Measurements from ENCODE around the gene PRICKLE3.
"Not testable (repeated sequence)": the region's sequence is repeated elsewhere in the genome, so short reads cannot be mapped to it uniquely, and the experiment has no call there.

PRICKLE3 gene

GRCh38 chrX:49165901-49166881 is 20.0 kb downstream of the PRICKLE3 start:
- H3K27ac ChIP-seq: peak overlapping the region; percentile 63 to 95 (median 89)

DNA sequence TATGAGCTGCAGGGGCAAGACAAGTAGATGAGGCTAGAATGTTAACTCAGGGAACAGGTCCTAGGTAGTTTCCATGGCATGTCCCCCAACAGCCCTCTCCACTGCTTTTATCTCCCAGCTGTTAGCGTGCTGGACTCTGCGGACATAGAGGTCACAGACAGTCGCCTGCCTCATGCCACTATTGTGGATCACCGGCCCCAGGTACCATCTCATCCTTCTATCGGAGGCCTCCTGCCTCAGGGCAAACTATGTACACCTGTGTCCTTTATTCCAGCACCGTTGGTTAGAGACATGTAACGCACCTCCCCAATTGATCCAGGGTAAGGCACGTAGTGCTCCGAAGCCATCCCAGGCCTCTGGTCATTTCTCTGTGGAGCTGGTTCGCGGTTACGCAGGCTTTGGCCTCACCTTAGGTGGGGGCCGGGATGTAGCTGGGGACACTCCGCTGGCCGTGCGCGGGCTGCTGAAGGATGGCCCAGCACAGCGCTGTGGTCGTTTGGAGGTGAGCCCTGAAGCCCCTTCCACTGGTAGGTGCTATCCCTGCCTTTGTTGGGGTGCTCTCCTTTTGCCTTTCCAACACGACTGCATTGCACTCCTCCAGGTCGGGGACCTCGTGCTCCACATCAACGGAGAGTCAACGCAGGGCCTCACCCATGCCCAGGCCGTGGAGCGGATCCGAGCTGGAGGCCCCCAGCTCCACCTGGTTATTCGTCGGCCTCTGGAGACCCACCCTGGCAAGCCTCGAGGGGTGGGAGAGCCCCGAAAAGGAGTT is 21.4 kb downstream of the PRICKLE3 start:
- H3K4me3 ChIP-seq: no peak overlapping the region
- H3K27ac ChIP-seq: peak overlapping the region in 6 of 21 experiments; percentile 83 to 92 (median 90)

More at GRCh38 chrX:49165901-49166881, 20.0 kb downstream of the PRICKLE3 start:
- H3K4me3 ChIP-seq: peak overlapping the region; percentile 24 to 48 (median 37)

- Histone ChIP-seq H3K4me3 (peak overlapping the region; percentile 24 to 42 (median 28)), H3K27ac (peak overlapping the region; percentile 46 to 93 (median 83))
Measured at GRCh38 chrX:49163555-49164419, 22.4 kb downstream of the PRICKLE3 start.

GRCh38 chrX:49162620-49163019 is 23.6 kb downstream of the PRICKLE3 start, which contains the start of gene MAGIX:
Gene MAGIX (plus strand): TSS chrX:49162758. CDS start chrX:49162890, 132 bp downstream.
- H3K4me3 ChIP-seq: peak within 1 kb of the TSS; percentile 24 to 42 (median 28)
- peak within 1 kb of the TSS; percentile 46 to 93 (median 83) for H3K27ac ChIP-seq

GRCh38 chrX:49161632-49162031 is 24.5 kb downstream of the PRICKLE3 start:
- Histone ChIP-seq H3K27ac (no peak overlapping the region), H3K4me3 (no peak overlapping the region)

DNA sequence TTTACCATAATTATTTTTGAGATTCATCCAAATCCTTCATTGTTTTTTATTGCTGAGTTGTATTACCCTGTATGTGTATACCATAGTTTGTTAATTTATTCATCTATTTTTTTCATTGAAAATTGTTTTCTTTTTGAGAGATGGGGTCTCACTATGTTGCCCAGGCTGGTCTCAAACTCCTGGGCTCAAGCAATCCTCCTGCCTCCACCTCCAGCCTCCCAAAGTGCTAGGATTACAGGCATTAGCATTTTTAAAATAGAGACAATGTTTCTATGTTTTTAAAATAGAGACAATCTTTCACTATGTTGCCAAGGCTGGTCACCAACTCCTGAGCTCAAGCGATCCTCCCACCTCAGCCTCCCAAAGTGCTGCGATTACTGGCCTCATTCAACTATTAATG is 25.3 kb downstream of the PRICKLE3 start:
- Histone ChIP-seq H3K4me3 (no peak overlapping the region), H3K27ac (no peak overlapping the region)

DNA sequence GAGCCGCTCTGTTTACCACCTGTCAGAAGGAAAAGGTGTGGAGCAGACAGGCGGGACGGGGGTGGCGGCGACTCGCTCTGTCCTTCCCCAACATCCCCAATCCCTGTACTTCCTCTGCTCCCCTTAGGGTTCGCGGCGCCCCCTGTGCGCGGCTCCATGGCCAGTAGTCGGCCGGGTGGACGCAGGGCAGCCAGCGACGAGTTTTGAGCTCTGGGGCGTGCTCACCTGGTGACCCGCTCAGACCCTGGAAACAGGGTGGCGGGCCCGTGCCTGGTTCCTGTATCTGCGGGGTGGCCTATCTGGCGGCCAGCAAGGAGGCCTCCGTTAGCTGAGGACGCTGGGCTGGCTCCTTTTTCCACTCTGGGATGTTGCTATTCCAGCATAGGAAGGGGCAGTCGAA is 29.0 kb downstream of the PRICKLE3 start:
- H3K4me3 ChIP-seq: no peak overlapping the region

GRCh38 chrX:49155900-49156837 is 30.0 kb downstream of the PRICKLE3 start:
- Histone ChIP-seq H3K4me3 (peak overlapping the region; percentile 32 to 45 (median 39)), H3K27ac (peak overlapping the region; percentile 58 to 93 (median 89))

More for the DNA sequence above, 29.0 kb downstream of the PRICKLE3 start:
- no peak overlapping the region for H3K27ac ChIP-seq

GRCh38 chrX:49155243-49155899 is 30.8 kb downstream of the PRICKLE3 start:
- peak overlapping the region; percentile 32 to 45 (median 39) for H3K4me3 ChIP-seq

DNA sequence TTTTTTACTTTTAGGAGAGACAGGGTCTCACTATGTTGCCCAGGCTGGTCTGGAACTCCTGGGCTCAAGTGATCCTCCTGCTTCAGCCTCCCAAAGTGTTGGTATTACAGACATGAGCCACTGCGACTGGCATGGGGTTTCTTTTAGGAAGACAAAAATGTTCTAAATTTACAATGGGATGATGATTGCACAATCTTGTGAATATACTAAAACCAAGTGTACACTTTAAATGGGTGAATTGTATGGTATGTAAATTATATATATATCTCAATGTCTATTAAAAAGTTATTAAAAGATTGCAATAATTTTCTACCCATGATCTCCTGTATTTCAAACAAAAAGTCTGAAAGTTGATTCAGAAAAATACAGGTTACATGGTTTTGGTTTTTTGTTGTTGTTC is 32.7 kb downstream of the PRICKLE3 start:
- no peak overlapping the region for H3K4me3 ChIP-seq
- H3K27ac ChIP-seq: no peak overlapping the region

More at GRCh38 chrX:49155243-49155899, 30.8 kb downstream of the PRICKLE3 start:
- peak overlapping the region in 18 of 21 experiments; percentile 81 to 93 (median 89) for H3K27ac ChIP-seq

- H3K4me3 ChIP-seq, H3K27ac ChIP-seq: not testable (repeated sequence)
Measured at GRCh38 chrX:49149291-49149690, 36.9 kb downstream of the PRICKLE3 start.

DNA sequence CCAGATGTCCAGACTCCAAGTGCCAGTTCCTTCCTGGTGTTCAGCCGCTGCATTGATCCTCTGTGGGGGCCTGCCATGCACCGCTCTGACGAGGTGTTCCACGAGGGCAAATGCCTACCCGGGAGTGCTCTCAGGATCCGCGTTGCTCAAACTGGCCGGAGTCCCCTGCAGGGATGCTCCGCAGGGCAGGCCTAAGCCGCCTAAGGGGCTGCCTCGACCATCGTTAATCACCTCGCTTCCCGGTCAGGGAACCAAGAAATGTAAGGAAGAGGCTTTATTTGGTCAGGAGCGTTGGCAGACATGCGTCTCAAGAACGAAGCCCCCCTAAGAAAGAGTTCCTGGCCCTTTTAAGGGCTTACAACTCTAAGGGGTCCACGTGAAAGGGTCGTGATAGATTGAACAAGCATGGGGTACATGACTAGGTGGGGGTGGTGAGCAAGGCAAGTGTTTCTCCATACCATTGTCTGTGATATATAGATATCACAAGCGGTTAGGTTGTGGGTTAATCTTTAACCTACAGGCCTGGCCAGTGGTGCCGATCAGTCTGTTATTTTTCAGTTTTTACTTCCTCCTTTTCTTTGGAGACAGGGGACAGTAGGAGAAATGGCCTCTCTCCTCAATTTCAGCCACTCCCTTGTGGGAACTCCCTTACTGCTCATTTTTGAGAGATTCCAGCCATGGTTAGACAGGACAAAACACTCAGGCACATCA is 37.6 kb downstream of the PRICKLE3 start:
- H3K27ac ChIP-seq: not testable (repeated sequence)

DNA sequence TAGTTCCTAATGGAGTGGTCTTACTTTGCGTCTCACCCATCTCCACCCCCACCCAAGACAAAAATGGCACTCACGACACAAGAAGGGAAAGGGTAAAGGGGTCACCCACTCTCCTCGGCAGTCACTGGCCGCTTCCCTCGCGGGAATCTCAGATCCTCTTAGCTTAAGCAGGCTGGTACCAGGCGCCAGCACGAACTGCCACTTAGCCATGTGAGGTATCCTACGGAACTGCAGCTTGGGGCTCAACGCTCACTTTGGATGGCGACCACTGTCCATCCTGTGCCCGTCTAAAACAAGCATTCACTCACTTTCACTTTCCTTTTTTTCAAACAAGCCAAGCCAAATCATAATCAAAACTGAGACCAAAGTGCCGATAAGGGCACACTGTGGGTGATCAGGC is 38.2 kb downstream of the PRICKLE3 start:
- H3K4me3 ChIP-seq: no peak overlapping the region
- no peak overlapping the region for H3K27ac ChIP-seq

More for the DNA sequence above, 37.6 kb downstream of the PRICKLE3 start:
- H3K4me3 ChIP-seq: not testable (repeated sequence)

- Histone ChIP-seq H3K4me3 (no peak overlapping the region), H3K27ac (no peak overlapping the region)
Measured at GRCh38 chrX:49147282-49147681, 38.9 kb downstream of the PRICKLE3 start.

GRCh38 chrX:49143154-49143553 is 43.0 kb downstream of the PRICKLE3 start:
- H3K4me3 ChIP-seq, H3K27ac ChIP-seq: not testable (repeated sequence)

DNA sequence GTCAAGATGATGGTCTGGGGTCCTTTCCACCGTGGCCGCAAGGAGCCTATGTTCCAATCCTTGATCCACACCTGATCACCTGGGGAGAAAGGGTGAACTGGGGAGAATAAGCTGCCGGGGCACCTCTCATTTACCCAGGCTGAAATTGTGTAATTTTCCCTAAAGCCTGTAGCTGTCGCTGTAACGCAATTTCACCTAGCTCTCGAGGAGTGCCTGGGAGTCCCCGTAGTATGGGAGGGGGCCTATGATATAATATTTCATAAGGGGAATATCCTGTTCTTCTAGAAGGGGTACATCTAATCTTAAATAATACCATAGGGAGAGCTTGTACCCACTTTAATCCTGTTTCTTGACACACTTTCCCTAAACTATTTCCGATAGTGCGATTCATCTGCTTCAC is 43.9 kb downstream of the PRICKLE3 start:
- not testable (repeated sequence) for H3K27ac ChIP-seq, H3K4me3 ChIP-seq

GRCh38 chrX:49139713-49140112 is 46.5 kb downstream of the PRICKLE3 start:
- H3K27ac ChIP-seq: no peak overlapping the region
- H3K4me3 ChIP-seq: no peak overlapping the region

Measured in skin epidermis (tissue), 12 donors.